PC-9 (cell line): ENCODE data around the gene PDLIM5. TPM values are rescaled to one million over a fixed set of nuclear protein-coding genes. Genes with fewer than 3 reads are reported as not detected.

ENCODE experiments used
- BruUV-seq: library from RNA; stranded (reverse); fragments of 400-500 nt; replicated peaks from 2 replicates; lab custom pipeline; 2021; lab: Mats Ljungman, UMichigan
- CTCF ChIA-PET: fragments of 300-600 bp; sonication (Branson Sonifier 250); formaldehyde crosslinking; loops from one replicate; lab custom pipeline; 2022; ENCODE audit warnings: antibody characterized with exemption; lab: Charles Lee
- POLR2A ChIA-PET: fragments of 300-600 bp; sonication (Branson Sonifier 250); formaldehyde crosslinking; loops from one replicate; lab custom pipeline; 2022; ENCODE audit warnings: antibody characterized with exemption; ENCODE audit not compliant: unreplicated experiment; lab: Charles Lee
- DNase-seq, 2 experiments: peaks; one replicate each; pipeline versions ENCODE4 v3.0.0 to v3.0.0-alpha.2; 2015 to 2022; ENCODE audit warnings: mixed read lengths in 1 of 2
- H2AFZ ChIP-seq: fragments of 200-600 bp; sonication (generic); 2 replicates; pipeline ENCODE4 v1.8.1; 2017; ENCODE audit warnings: antibody characterized with exemption
- H3F3A ChIP-seq: fragments of 200-600 bp; sonication (generic); 2 replicates; pipeline ENCODE4 v1.8.1; 2017; ENCODE audit warnings: antibody characterized with exemption, mild to moderate bottlenecking, low read depth; ENCODE audit not compliant: insufficient read depth
- H3K27ac ChIP-seq: fragments of 200-600 bp; sonication (generic); 2 replicates; pipeline ENCODE4 v1.6.1; 2016; ENCODE audit warnings: mixed run types
- H3K27me3 ChIP-seq: fragments of 200-600 bp; sonication (generic); 2 replicates; pipeline ENCODE4 v1.6.1; 2016; ENCODE audit warnings: low read depth, mixed run types; ENCODE audit not compliant: insufficient read depth
- H3K36me3 ChIP-seq: fragments of 200-600 bp; sonication (generic); 2 replicates; pipeline ENCODE4 v1.6.1; 2016; ENCODE audit warnings: low read depth, mixed run types
- H3K4me1 ChIP-seq: fragments of 200-600 bp; sonication (generic); replicated peaks from 2 replicates; pipeline ENCODE4 v1.6.1; 2016; ENCODE audit warnings: mixed run types; ENCODE audit not compliant: insufficient read depth
- H3K4me2 ChIP-seq: fragments of 200-600 bp; sonication (generic); 2 replicates; pipeline ENCODE4 v1.6.1; 2017; ENCODE audit warnings: mixed run types
- H3K4me3 ChIP-seq: fragments of 200-600 bp; sonication (generic); 2 replicates; pipeline ENCODE4 v1.6.1; 2016; ENCODE audit warnings: mixed run types
- H3K79me2 ChIP-seq: fragments of 200-600 bp; sonication (generic); 2 replicates; pipeline ENCODE4 v1.6.1; 2017; ENCODE audit warnings: low read depth, mixed run types
- H3K9me2 ChIP-seq: fragments of 200-600 bp; sonication (generic); 2 replicates; pipeline ENCODE4 v1.8.1; 2017; ENCODE audit warnings: mild to moderate bottlenecking; ENCODE audit not compliant: insufficient read depth
- H3K9me3 ChIP-seq: fragments of 200-600 bp; sonication (generic); 2 replicates; pipeline ENCODE4 v1.8.1; 2016; ENCODE audit warnings: low read depth; ENCODE audit not compliant: insufficient read depth
- H4K20me1 ChIP-seq: fragments of 200-600 bp; sonication (generic); 2 replicates; pipeline ENCODE4 v1.8.1; 2017; ENCODE audit not compliant: insufficient read depth
- CTCF ChIP-seq: fragments of 200-600 bp; sonication (generic); conservative IDR thresholded peaks from 2 replicates; pipeline ENCODE4 v1.6.1; 2017; ENCODE audit warnings: mixed run types, antibody characterized with exemption, mild to moderate bottlenecking, moderate library complexity
- EZH2 ChIP-seq: fragments of 200-600 bp; sonication (generic); IDR thresholded peaks from 2 replicates; pipeline ENCODE4 v1.8.0; 2017; ENCODE audit warnings: antibody characterized with exemption, low read depth
- intact Hi-C: fragments of 100-400 bp; cut with micrococcal nuclease; formaldehyde crosslinking; loops from one replicate; pipeline ENCODE4 v1.10.0; 2022; ENCODE audit not compliant: unreplicated experiment
- total RNA-seq: library from RNA; stranded (reverse); gene quantifications from 2 replicates; pipeline ENCODE4 v1.2.3, GENCODE V29; 2021

Gene PDLIM5
- total RNA-seq, 1 experiment from 2014 or later = 130 TPM

- Histone ChIP-seq H3K27ac (no peak overlapping the region), H3K79me2 (no peaks in the 10 kb centered on the region), H3K9me2 (no peaks in the 10 kb centered on the region), H3K4me1 (no peaks in the 10 kb centered on the region), H3K27me3 (no peaks in the 10 kb centered on the region), H2AFZ (no peak overlapping the region), H4K20me1 (no peaks in the 10 kb centered on the region), H3K36me3 (no peaks in the 10 kb centered on the region), H3K4me2 (no peak overlapping the region), H3F3A (no peaks in the 10 kb centered on the region), H3K9me3 (no peaks in the 10 kb centered on the region), H3K4me3 (no peak overlapping the region)
- no TSS peak for BruUV-seq
- POLR2A ChIA-PET = no interaction called here
- TF ChIP-seq CTCF (no peak), EZH2 (no peak)
- CTCF ChIA-PET = no interaction called here
- intact Hi-C loops = no loop called here
- DNase-seq = no peak
Observed at GRCh38 chr4:94636004-94636403, 184.3 kb downstream of the PDLIM5 start.

GRCh38 chr4:94639298-94639697 is 187.6 kb downstream of the PDLIM5 start:
- H3F3A ChIP-seq = no peaks in the 10 kb centered on the region
- H3K36me3 ChIP-seq = no peaks in the 10 kb centered on the region
- ChIA-PET CTCF (no interaction called here), POLR2A (no interaction called here)
- H3K4me3 ChIP-seq = no peak overlapping the region
- no peaks in the 10 kb centered on the region for H3K79me2 ChIP-seq
- no peak overlapping the region for H2AFZ ChIP-seq
- no peaks in the 10 kb centered on the region for H3K9me3 ChIP-seq
- H3K9me2 ChIP-seq = no peaks in the 10 kb centered on the region
- intact Hi-C loops = no loop called here
- no peaks in the 10 kb centered on the region for H4K20me1 ChIP-seq
- DNase-seq = no peak
- H3K4me2 ChIP-seq = no peak overlapping the region
- TF ChIP-seq EZH2 (no peak), CTCF (no peak)
- no TSS peak for BruUV-seq
- no peaks in the 10 kb centered on the region for H3K4me1 ChIP-seq
- no peaks in the 10 kb centered on the region for H3K27me3 ChIP-seq
- no peak overlapping the region for H3K27ac ChIP-seq

GRCh38 chr4:94640151-94640550 is 188.4 kb downstream of the PDLIM5 start:
- ChIA-PET POLR2A (no interaction called here), CTCF (no interaction called here)
- no peak for DNase-seq
- H4K20me1 ChIP-seq = no peaks in the 10 kb centered on the region
- intact Hi-C loops = no loop called here
- no peak overlapping the region for H3K4me2 ChIP-seq
- no peaks in the 10 kb centered on the region for H3F3A ChIP-seq
- H3K79me2 ChIP-seq = no peaks in the 10 kb centered on the region
- H3K27ac ChIP-seq = no peak overlapping the region
- no peak overlapping the region for H2AFZ ChIP-seq
- TF ChIP-seq EZH2 (no peak), CTCF (no peak)
- H3K4me1 ChIP-seq = no peaks in the 10 kb centered on the region
- no peak overlapping the region for H3K4me3 ChIP-seq
- H3K36me3 ChIP-seq = no peaks in the 10 kb centered on the region
- BruUV-seq = no TSS peak
- H3K9me2 ChIP-seq = no peaks in the 10 kb centered on the region
- H3K9me3 ChIP-seq = no peaks in the 10 kb centered on the region
- no peaks in the 10 kb centered on the region for H3K27me3 ChIP-seq
